Iris pigment epithelial cell (primary cell): ENCODE measurements around the gene METTL27.
"Not testable (repeated sequence)": the region's sequence is repeated elsewhere in the genome, so short reads cannot be mapped to it uniquely, and the experiment has no call there.

Experiments
- DNase-seq: peaks from one replicate; pipeline ENCODE4 v3.0.0-alpha.2; 2011; ENCODE audit warnings: low read depth

Gene METTL27, protein sequence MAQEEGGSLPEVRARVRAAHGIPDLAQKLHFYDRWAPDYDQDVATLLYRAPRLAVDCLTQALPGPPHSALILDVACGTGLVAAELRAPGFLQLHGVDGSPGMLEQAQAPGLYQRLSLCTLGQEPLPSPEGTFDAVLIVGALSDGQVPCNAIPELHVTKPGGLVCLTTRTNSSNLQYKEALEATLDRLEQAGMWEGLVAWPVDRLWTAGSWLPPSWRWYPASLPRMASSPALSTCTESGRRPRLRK

DNA sequence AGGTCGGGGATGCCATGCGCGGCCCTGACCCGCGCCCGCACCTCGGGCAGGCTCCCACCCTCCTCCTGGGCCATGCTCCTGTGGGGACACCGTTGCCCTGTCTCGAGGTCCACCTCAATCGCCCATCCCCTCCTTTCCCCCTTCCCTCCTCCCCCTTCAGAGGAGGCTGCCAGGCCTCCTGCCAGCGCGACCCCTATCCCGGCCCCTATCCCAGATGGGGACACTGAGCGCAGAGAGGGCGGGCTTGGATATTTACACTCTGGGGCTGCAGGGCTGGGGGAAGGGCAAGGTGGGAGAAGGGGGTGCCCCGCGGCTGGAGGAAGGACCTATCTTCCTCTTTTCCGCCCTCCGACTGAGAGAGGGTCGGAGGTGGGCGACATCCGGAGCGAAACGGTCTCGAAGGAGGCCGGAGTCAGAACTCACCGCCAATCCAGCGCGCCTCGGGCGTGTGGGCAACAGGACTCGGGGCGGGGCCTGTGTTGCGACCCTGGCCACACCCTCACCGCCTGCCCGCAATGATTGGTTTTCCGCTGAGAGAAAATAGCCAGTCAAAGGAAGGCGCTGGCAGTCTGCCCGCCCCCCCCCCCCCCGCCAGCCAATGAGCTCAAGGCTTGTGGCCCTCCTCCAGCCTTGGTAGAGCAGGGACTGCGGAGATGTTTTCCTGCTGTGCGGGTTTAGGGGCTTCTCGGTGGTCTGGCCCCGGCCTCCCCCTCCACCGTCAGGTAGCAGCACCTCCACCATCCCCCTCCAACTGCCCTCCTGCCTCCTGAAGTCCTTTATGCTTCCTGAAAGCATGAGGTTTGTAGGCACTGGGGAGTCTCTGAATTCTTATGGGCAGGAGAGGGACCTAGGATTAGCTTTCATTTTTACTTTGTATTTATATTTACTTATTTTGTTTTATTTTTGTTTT, at the start of gene METTL27:
METTL27 (minus strand) TSS at position 450 of the 910 bp plus-strand sequence; CDS start at position 74, 376 bp downstream.
- peak; percentile 93 for DNase-seq

DNA sequence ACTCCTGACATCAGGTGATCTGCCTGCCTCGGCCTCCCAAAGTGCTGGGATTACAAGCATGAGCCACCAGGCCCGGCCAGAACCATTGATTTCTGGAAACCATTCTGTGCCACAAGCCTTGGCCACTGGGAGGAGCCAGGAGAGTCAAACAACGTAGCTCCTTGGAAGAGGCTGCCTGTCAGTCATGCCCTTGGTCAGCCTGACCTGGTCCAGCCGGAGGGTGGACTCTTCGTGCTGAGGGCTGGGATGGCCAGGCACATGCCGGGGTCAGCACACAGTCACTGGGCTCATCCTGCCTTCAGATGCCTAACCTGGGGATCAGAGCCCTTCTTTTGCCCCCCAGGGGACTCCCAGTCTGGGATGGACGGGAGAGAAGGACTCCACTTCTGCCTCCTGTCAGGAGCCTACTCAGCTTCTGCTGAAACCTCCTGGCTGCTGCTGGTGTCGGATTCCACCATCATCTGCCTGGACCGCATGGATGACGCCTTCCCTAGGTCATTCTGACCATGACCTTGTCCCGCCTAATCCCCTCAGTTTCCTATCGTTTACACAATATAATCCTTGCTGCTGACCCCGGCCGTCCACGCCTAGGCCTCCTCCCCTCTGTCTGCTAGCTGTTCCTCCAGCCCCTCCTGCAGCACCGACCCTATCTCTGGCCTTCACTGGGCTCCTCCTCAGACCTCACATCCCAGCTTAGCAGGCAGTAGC, 49.0 kb upstream of the METTL27 start:
- DNase-seq, result peak; percentile 15

DNA sequence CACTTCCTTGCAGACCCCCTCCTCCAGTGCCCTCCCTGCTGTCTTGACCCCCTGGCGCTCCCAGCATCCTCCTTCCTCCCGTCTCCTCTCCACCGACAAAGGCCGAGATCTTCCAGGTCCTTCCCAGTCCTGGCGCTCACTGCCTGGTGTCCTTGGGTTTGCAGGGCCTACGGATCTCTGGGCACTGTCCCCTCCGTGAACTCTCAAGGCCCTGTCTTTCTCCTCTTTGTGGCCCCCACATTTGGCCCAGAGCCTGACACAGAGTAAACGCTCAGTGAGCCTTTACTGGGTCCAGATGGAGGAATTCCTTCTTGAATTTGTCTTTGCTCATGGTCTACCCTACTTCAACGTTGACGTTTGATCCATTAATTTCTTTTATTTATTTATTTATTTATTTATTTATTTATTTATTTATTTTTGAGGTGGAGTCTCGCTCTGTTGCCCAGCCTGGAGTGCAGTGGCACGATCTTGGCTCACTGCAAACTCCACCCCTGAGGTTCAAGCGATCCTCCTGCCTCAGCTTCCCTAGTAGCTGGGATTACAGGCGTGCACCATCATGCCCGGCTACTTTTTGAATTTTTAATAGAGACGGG, 48.3 kb upstream of the METTL27 start:
- DNase-seq, result no peak

DNA sequence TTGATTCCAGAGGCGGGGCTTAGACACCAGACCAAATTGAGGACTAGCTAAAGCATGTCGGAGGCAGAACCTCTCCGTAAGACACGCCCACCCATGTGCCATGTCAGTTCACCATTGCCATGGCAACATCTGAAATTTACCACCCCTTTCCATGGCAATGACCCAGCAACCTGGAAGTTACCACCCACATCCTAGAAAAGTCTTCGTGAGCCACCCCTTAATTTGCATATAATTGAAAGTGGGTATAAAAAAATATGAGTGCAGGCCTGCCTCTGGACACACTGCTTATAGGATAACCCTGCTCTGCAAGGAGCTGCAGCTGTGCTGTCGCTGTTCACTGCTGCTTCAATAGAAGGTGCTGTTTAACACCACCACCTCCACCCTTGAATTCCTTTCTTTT, 46.6 kb upstream of the METTL27 start:
- DNase-seq, result no peak

DNA sequence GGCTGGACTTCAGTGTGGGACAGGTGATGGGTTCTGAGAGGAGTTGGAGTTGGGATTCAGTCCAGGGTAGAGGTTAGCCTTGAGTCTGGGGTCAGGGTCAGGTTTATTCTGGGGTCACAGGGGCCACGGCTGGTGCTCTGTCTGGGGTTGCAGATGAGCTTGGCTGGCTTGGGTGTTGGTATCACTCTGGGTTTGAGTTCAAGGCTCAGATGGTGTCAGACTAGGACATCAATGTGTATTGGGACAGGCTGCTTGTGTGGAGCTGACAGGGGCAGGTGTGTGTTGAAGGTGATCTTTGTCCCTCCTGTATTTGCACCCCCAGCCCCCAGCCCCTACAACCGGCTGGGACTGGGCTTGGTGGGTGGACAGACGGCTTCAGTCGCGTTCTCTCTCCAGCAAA, 45.4 kb upstream of the METTL27 start:
- no peak for DNase-seq

DNA sequence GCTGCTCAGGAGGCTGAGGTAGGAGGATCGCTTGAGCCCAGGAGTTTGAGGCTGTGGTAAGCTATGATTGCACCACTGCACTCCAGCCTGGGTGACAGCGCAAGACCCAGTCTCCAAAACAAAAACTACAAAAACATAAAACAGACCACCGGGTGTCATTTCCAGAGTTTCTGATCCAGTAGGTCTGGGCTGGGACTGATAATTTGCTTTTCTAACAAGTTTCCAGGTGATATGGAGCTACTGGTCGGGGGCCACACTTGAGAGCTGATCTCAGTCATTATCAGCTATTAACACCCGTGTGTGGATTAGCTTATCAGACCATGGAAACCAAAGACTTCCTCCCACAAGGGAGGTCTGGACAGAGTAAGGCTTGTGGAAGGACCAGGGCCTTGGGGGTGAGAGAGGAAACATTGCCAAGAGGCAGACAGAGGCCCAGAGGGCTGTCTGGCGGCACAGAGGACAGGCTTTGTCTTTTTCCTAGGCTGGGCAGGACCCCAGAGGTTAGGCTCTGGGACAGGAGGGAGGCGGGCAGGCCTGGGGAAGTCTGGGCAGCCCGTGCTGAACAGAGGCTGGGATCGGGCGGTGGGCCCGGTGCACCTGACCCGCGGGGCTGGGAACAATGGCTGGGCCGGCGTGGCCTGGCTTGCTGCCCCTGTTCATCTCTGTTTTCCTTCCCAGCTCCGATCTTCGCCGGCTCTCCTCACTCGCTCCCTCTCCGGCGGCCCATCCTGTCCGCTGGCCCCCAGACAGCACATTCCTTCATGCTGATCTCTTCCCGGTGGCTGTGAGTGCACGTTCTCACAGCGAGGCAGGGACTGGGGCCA, 43.9 kb upstream of the METTL27 start:
- peak; percentile 66 for DNase-seq

DNA sequence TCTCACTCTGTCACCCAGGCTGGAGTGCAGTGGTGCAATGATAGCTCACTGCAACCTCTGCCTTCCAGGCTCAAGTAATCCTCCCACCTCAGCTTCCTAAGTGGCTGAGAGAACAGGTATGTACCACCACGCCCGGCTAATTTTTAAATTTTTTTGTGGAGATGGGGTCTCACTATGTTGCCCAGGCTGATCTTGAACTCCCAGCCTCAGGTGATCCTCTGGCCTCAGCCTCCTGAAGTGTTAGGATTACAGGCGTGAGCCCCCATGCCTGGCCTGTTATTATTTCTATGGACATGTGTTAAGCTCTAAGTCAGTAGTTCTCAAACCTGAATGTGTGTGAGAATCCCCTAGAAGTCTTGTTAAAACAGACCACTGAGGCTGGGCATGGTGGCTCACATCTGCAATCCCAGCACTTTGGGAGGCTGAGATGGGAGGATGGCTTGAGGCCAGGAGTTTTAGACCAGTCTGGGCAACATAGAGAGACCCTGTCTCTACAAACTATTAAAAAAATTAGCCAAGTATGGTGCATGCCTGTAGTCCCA, 43.2 kb upstream of the METTL27 start:
- no peak for DNase-seq

DNA sequence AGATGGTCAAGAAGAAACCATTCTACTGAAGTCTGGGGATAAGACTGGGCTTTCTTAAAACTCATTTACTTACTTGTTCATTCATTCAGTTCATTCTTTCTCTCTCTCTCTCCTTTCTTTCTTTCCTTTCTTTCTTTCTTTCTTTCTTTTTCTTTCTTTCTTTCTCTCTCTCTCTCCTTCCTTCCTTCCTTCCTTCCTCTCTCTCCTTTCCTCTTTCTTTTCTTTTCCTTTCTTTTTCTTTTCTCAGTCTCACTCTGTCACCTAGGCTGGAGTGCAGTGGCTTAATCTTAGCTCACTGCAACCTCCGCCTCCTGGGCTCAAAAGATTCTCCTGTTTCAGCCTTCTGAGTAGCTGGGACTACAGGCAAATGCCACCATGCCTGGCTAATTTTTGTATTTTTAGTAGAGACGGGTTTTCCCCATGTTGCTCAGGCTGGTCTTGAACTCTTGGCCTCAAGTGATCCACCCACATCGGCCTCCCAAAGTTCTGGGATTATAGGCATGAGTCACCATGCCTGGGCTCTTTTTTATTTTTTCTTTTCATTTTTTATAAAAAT, 42.6 kb upstream of the METTL27 start:
- not testable (repeated sequence) for DNase-seq

DNA sequence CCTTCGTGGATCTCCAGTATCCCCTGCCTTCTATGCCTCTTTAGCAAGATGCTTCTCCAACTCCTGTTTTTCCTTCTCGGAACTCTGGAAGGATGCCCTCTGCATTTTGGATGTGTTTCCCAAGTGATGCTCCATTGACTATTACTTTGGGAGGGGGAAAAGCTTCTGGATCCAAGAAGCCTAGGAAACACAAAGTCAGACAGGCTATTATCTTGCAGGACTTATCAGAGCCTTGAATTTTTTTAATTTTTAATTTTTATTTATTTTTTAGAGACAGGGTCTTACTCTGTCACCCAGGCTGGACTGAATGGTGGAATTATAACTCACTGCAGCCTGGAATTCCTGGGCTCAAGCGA, 39.7 kb upstream of the METTL27 start:
- no peak for DNase-seq

DNA sequence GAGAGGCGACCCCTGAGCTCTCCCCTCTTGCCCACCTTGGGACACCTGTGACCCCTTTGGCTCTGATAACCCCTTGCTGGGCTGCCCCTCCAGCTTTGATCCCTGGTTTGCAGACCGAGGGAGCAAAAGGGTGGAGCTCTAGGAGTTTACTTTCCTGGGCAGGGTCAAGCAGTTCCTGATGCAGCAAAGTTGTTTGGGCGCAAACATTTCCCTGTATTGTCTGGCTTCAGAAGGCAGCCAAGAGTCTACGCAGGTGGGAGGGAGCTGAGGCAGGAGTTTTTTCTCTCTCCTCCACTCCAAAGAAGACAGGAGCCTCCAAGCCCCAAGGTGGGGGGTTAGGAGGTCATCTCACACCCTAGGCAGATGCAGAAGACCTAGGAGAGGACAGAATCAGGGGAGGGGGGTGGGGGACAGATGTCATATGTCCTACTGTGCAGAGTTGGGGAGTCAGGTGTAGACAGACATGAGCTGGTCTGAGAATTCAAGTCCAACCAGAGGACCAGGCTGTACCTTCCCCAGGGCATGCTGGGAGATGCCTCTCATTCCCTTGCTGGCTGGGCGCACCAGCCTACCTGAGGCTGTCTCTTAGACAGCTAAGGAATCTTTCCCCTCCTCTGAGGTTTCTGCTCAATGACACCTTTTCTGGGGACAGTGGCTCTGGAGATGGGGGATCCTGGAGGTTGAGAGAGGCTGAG, 39.2 kb upstream of the METTL27 start:
- DNase-seq, result no peak

DNA sequence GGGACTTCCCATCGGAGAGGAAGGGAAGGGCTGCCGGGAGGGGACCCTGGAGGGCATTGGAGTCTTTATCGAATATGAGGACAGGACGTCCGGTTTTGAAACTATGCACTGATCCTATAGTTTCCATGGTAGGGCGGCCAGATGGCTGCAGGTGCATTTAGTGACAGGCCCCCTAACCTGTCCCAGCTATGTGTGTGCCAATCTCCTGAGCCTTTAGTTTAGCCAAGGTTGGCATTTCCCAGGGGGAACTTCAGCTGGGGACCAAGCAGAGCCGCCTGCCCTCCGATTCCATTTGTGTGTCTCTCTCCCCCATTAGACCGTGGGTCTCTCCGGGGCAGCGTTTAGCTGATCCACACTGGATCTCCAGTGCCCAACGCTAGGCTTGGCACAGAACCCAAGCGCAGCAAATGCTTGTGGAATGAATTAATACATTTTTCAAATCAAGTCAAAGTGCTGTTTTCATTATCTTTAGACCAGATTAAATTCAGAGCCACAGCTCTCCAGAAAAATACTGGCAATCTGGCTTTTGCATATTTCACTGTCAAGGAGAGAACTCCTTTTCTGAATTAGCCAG, 38.5 kb upstream of the METTL27 start:
- DNase-seq, result no peak

DNA sequence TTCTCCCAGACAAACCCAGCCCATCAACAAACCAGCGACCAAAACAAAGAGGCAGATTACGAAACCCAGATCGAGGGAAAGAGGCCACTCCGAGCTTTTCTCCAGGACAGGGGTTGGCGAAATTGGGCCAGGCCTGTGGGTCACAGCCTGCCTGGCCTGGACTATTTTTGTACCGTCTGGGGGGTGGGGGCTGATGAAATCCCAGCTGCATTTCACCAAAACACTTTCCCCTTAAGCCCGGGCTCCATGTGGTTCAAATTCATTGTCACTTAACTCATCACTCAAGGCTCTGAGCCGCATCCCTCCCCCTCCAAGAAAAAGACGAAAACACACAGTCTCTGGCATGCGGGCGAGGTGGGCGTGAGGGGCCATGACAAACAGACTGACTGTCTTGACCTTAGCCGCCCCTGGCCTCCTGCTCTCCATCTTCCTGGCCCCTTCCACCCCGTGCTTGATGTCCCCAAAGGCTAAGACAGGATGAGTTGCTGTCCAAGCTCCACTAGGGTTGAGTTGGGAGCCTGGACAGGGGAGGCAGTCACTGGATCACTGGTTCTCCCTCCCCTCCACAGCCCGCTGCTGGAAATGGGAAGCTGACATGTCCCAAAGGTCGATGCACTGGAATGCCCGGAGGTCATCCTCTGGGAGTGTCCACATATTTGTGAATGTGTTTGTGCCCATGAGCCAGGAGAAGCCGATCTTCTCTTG, 37.8 kb upstream of the METTL27 start:
- DNase-seq, result no peak

DNA sequence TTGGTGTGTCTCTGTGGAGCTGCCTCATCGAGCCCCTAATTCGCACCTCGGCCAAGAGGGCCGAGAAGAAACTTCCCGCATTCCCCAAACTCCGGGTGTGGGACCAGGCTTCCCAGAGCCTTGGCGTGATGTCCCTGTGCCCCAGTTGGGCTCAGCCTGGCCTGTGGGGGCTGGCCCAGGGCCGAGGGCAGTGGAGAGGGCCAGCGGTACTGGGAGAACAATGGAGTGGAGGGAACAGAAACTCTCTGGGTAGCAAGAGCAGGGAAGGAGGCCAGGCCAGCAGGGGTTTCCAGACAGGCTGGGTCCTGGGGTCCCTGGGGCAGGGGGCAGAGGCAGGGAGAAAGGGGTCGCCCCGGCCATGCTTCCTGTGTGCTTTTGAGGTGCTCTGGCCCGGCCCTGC, 34.7 kb upstream of the METTL27 start:
- DNase-seq, result no peak

DNA sequence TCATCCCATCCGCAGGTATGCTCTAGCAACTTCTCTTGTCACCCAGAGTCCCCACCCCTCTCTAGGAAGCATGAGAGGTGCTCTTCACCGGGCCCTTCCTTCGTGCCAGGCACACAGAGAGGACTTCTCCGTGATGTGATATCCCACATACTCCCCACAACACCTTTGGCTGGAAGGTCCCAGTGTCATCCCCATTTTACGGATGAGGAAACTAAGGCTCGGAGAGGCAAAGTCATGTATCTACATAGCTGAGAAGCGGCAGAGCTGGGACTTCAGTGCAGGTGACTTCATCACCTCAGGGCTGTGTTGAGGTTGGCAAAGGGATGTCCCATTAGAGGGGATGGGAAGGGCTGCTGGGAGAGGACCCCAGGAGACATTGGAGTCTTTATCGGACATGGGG, 34.0 kb upstream of the METTL27 start:
- no peak for DNase-seq

DNA sequence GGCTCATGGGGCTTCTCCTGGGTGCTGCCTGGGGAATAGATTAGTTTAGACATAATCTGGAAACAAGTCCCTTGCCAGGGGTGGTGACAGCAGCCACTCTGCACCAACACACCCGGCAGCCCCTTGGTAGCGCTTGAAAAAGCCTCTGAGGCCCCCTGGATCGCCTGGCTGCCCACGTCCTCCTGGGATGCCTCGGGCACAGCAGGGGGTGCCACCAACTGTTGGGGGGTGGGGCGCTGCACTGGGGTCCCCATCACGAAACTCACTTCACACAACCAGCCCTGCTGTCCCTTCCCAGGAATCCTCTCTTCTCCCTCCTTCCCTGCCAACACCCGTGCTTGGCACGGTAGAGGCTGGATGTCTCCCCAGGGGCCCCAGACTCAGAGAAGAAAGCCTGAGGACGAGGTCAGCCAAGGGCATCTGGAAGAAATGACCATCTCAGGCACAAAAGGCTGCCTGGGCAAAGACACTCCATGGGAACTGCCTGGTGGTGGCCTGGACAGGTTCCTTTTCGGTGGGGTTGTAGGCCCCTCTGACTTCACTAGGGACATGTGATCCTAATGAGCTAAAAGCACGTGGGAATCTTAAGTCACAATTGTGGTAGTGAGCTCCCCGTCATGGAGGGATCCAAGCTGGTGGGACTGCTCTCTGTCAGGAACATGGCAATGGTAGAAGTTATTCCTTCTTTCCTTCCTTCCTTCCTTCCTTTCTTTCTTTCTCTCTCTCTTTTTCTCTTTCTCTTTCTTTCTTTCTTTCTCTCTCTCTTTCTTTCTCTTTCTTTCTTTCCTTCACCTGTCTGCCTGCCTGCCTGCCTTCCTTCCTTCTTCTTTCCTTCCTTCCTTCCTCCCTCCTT, 30.0 kb upstream of the METTL27 start:
- no peak for DNase-seq

DNA sequence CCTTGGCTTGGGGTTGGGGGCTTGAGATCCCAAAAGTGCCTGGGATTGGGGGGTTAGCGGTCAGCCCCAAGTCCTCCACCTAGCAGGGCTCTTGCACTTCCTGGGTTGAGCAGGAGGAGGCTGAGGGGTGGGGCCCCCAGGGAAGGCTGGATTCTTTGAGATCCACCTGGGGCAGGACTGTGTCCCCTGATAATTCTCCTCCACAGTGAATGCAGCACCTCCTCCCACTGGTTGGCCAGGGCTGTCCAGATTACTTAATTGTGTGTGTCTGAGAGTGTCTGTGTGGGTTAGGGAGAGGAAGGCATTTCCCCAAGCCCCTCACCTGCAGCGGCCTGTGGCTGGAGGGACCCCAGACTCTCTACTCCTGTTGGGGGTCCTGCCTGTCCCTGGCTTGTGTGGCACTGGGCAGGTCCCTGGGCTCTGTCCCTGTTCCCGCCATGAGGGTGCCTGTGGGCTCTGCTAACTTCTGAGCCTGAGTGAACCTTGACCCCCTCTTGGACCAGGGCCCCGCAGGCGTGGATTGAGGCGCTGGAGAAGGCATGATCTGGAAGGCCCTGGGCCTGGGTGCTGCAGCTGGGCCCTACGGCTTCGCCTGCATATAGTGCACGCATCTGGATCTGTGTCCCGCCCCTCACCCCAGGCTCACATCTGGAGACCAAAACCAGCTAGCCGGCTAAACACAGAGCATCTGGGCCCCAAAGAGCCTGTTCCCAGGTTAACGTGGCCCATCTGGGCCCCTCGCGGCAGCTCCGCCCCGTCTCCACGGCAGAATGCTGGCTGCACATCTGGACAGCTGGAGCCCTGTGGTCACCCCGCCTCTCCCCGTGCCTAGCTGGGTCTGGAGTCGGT, 29.1 kb upstream of the METTL27 start:
- DNase-seq, result no peak

DNA sequence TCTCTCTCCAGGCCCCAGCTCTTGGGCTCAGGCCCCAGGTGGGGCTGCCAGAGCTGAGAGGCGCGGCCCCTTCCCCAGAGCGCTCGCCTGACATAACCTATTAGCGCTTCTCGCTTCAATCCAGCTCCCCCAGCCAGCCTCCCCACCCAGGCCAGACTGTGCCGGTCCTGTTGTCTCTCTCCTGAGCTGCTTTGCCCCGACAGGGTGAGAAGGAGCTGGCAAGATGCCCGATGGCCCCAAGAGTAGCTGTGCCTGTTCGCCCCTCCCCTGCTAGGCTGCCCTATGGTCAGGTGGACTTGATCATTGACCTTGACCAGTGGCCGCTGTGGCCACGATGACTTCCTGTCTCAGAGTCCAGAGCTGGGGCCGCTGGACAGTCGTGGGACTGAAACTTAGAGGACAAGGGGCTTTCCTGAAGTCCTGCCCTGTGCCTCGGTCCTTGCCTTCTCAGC, 27.8 kb upstream of the METTL27 start:
- DNase-seq, result no peak
